ENCODE data around the gene CAMK2G.

CAMK2G gene

DNA sequence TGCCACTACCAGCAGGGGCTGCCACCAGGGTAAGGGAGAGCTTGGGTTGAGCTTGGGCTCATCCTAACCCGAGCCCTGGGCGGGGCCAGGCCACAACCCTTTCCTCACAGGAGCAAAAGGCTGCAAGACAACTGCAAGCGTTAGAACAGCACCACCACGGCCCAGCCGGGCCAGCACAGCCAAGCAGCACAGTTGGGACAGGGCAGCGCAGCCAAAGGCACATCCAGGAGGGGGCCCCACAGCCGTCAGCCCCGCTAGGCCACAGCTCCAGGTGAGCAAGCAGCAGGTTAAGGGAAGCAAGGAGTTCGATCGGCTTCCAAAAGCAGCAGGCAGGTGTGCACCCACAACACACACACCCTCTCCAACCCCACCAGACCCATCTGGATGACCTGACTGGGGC is 56.0 kb downstream of the CAMK2G start:
- H3K36me3 ChIP-seq (ENCODE audit: control insufficient read depth, low read length): peaks cover 3% of the 10 kb centered on the region; the same call in 1 of the 2 replicates
- H3K27ac ChIP-seq (ENCODE audit: low read depth, low read length): no peak overlapping the region
- no peaks in the 10 kb centered on the region for H3K9me3 ChIP-seq (ENCODE audit: control insufficient read depth, insufficient read depth, low read length)
- H3K27me3 ChIP-seq (ENCODE audit: control insufficient read depth, low read length): no peaks in the 10 kb centered on the region
- H3K4me3 ChIP-seq (ENCODE audit: low read length): no peak overlapping the region
- H3K4me1 ChIP-seq (ENCODE audit: control insufficient read depth, low read length): no peaks in the 10 kb centered on the region
- H3K9me2 ChIP-seq (replicated peaks; ENCODE audit: control insufficient read depth, low read length): no peaks in the 10 kb centered on the region
- H3K4me2 ChIP-seq (ENCODE audit: low read length): no peak overlapping the region
- TF ChIP-seq EZH2phosphoT487 (IDR thresholded peaks at IDR 0.05; ENCODE audit: borderline replicate concordance, low read length): no peak
- TF ChIP-seq, protein P1, sequence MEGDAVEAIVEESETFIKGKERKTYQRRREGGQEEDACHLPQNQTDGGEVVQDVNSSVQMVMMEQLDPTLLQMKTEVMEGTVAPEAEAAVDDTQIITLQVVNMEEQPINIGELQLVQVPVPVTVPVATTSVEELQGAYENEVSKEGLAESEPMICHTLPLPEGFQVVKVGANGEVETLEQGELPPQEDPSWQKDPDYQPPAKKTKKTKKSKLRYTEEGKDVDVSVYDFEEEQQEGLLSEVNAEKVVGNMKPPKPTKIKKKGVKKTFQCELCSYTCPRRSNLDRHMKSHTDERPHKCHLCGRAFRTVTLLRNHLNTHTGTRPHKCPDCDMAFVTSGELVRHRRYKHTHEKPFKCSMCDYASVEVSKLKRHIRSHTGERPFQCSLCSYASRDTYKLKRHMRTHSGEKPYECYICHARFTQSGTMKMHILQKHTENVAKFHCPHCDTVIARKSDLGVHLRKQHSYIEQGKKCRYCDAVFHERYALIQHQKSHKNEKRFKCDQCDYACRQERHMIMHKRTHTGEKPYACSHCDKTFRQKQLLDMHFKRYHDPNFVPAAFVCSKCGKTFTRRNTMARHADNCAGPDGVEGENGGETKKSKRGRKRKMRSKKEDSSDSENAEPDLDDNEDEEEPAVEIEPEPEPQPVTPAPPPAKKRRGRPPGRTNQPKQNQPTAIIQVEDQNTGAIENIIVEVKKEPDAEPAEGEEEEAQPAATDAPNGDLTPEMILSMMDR (IDR thresholded peaks at IDR 0.05; ENCODE audit: low read depth, low read length, poor library complexity, severe bottlenecking): no peak
- no peaks in the 10 kb centered on the region for H3K79me2 ChIP-seq (ENCODE audit: control insufficient read depth, low read length)
- H4K20me1 ChIP-seq (ENCODE audit: control insufficient read depth, insufficient read depth, low read depth, low read length): no peaks in the 10 kb centered on the region
- H3F3A ChIP-seq (ENCODE audit: control insufficient read depth, insufficient read depth): no peaks in the 10 kb centered on the region

DNA sequence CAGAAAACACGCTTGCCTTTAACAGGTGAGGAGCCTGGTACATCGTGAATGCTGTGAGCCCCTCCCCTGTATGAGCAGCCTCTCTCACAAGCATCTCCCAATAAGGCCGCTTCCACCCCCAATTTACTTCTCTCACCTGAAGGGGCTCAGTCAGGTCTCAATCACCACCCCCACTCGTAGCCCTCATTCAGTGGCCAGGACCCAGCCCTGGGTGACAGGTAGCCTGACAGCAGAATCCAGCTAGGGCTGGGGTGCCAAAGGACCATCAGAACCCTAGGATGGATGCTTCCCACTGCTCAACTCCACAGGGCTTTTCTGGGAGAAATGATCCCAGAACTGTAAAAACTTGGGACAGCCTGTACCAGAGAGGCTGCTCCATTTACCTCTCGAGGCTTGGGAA is 56.5 kb downstream of the CAMK2G start:
- H3K27me3 ChIP-seq (ENCODE audit: control insufficient read depth, low read length): no peaks in the 10 kb centered on the region
- no peak for TF ChIP-seq EZH2phosphoT487 (IDR thresholded peaks at IDR 0.05; ENCODE audit: borderline replicate concordance, low read length)
- TF ChIP-seq, protein P1 (IDR thresholded peaks at IDR 0.05; ENCODE audit: low read depth, low read length, poor library complexity, severe bottlenecking): no peak
- no peaks in the 10 kb centered on the region for H3K4me1 ChIP-seq (ENCODE audit: control insufficient read depth, low read length)
- peaks cover 3% of the 10 kb centered on the region; the same call in 1 of the 2 replicates for H3K36me3 ChIP-seq (ENCODE audit: control insufficient read depth, low read length)
- no peaks in the 10 kb centered on the region for H3K79me2 ChIP-seq (ENCODE audit: control insufficient read depth, low read length)
- no peaks in the 10 kb centered on the region for H3K9me3 ChIP-seq (ENCODE audit: control insufficient read depth, insufficient read depth, low read length)
- no peak overlapping the region for H3K4me3 ChIP-seq (ENCODE audit: low read length)
- H4K20me1 ChIP-seq (ENCODE audit: control insufficient read depth, insufficient read depth, low read depth, low read length): no peaks in the 10 kb centered on the region
- H3K4me2 ChIP-seq (ENCODE audit: low read length): no peak overlapping the region
- H3K9me2 ChIP-seq (replicated peaks; ENCODE audit: control insufficient read depth, low read length): no peaks in the 10 kb centered on the region
- no peaks in the 10 kb centered on the region; the same call in 1 of the 2 replicates for H3F3A ChIP-seq (ENCODE audit: control insufficient read depth, insufficient read depth)
- H3K27ac ChIP-seq (ENCODE audit: low read depth, low read length): no peak overlapping the region

DNA sequence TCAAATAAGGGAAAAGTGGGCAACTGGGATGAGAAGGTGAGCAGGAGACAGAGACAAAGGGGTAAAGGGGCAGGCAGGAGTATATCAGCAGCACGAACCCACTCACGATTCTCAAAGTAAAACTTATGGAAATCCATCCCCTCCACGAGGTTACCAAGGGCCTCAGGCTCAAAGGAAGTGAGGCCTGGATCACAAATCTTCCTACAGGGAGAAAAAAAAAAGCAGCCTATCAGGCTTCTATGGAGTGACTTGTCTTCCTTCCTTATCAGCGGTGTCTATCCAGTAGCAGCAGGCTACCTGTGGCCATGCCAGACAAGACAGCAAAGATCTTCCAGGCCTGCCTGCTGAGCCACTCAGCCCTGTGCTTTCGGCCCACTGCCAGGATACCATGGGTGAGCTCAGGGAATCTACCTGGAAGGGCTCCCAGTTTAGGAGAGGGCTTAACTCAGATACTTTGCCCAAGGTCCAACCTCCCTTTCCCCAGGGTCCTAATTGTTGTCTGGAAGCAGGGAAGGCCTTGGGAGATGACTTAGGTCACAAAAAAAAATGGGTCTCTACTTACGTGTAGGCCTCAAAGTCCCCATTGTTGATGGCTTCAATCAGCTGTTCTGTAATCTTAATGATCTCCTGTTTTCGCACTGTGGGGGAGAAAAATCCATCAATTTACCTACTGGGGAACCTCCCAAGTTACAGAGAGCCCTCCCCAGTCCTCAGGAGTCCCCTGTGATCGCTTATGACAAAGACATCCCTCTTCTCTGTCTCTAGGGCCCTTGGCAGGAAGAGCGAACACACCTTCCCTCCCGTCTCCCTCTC is 57.2 kb downstream of the CAMK2G start:
- Histone ChIP-seq H3K4me3 (ENCODE audit: low read length) (no peak overlapping the region), H3K4me2 (ENCODE audit: low read length) (no peak overlapping the region), H3K4me1 (ENCODE audit: control insufficient read depth, low read length) (no peaks in the 10 kb centered on the region), H3K36me3 (ENCODE audit: control insufficient read depth, low read length) (peaks cover 3% of the 10 kb centered on the region; the same call in 1 of the 2 replicates), H3K9me2 (replicated peaks; ENCODE audit: control insufficient read depth, low read length) (no peaks in the 10 kb centered on the region), H3K27me3 (ENCODE audit: control insufficient read depth, low read length) (no peaks in the 10 kb centered on the region), H3K79me2 (ENCODE audit: control insufficient read depth, low read length) (no peaks in the 10 kb centered on the region), H3F3A (ENCODE audit: control insufficient read depth, insufficient read depth) (peaks cover 5% of the 10 kb centered on the region; the same call in 1 of the 2 replicates), H4K20me1 (ENCODE audit: control insufficient read depth, insufficient read depth, low read depth, low read length) (no peaks in the 10 kb centered on the region), H3K27ac (ENCODE audit: low read depth, low read length) (no peak overlapping the region), H3K9me3 (ENCODE audit: control insufficient read depth, insufficient read depth, low read length) (no peaks in the 10 kb centered on the region)
- TF ChIP-seq EZH2phosphoT487 (IDR thresholded peaks at IDR 0.05; ENCODE audit: borderline replicate concordance, low read length): no peak
- TF ChIP-seq, protein P1 (IDR thresholded peaks at IDR 0.05; ENCODE audit: low read depth, low read length, poor library complexity, severe bottlenecking): no peak

All from DOHH2 (cell line).